Measurements from ENCODE around the gene JARID2.

JARID2 gene

GRCh38 chr6:15256538-15257271, 10.8 kb downstream of the JARID2 start:
- Histone ChIP-seq H3K9me3 (ENCODE audit: low read depth, low read length) (no peaks in the 10 kb centered on the region), H3K4me3 (peak overlapping the region; percentile 7; the same call in 1 of the 2 replicates), H3K27ac (no peak overlapping the region), H3K36me3 (ENCODE audit: insufficient read depth, low read length) (peaks cover 17% of the 10 kb centered on the region), H3K9ac (ENCODE audit: insufficient read length) (no peak overlapping the region)
- TF ChIP-seq EZH2 (IDR thresholded peaks at IDR 0.05) (no peak), FOXP2 (optimal IDR thresholded peaks at IDR 0.05; ENCODE audit: control extremely low read depth, extremely low read length, insufficient read depth) (no peak), POLR2AphosphoS5 (IDR thresholded peaks at IDR 0.05; ENCODE audit: borderline replicate concordance, low read depth, low read length) (no peak)
- no peak for DNase-seq (ENCODE audit: low read depth, low spot score)

GRCh38 chr6:15257357-15258132, 11.7 kb downstream of the JARID2 start:
- no peak for DNase-seq (ENCODE audit: low read depth, low spot score)
- TF ChIP-seq EZH2 (IDR thresholded peaks at IDR 0.05) (no peak), FOXP2 (optimal IDR thresholded peaks at IDR 0.05; ENCODE audit: control extremely low read depth, extremely low read length, insufficient read depth) (no peak), POLR2AphosphoS5 (IDR thresholded peaks at IDR 0.05; ENCODE audit: borderline replicate concordance, low read depth, low read length) (no peak)
- Histone ChIP-seq H3K9ac (ENCODE audit: insufficient read length) (no peak overlapping the region), H3K36me3 (ENCODE audit: insufficient read depth, low read length) (peaks cover 17% of the 10 kb centered on the region), H3K9me3 (ENCODE audit: low read depth, low read length) (no peaks in the 10 kb centered on the region), H3K27ac (no peak overlapping the region), H3K4me3 (no peak overlapping the region)

GRCh38 chr6:15259766-15260098, 13.9 kb downstream of the JARID2 start:
- DNase-seq (ENCODE audit: low read depth, low spot score): no peak
- TF ChIP-seq FOXP2 (optimal IDR thresholded peaks at IDR 0.05; ENCODE audit: control extremely low read depth, extremely low read length, insufficient read depth) (no peak), EZH2 (IDR thresholded peaks at IDR 0.05) (no peak), POLR2AphosphoS5 (IDR thresholded peaks at IDR 0.05; ENCODE audit: borderline replicate concordance, low read depth, low read length) (no peak)
- Histone ChIP-seq H3K9ac (ENCODE audit: insufficient read length) (no peak overlapping the region), H3K36me3 (ENCODE audit: insufficient read depth, low read length) (peaks cover 9% of the 10 kb centered on the region), H3K27ac (no peak overlapping the region), H3K9me3 (ENCODE audit: low read depth, low read length) (no peaks in the 10 kb centered on the region), H3K4me3 (no peak overlapping the region)

- Histone ChIP-seq H3K9ac (ENCODE audit: insufficient read length) (no peak overlapping the region), H3K9me3 (ENCODE audit: low read depth, low read length) (no peaks in the 10 kb centered on the region), H3K27ac (peak overlapping the region; percentile 20), H3K4me3 (no peak overlapping the region), H3K36me3 (ENCODE audit: insufficient read depth, low read length) (peaks cover 9% of the 10 kb centered on the region)
- TF ChIP-seq POLR2AphosphoS5 (IDR thresholded peaks at IDR 0.05; ENCODE audit: borderline replicate concordance, low read depth, low read length) (no peak), FOXP2 (optimal IDR thresholded peaks at IDR 0.05; ENCODE audit: control extremely low read depth, extremely low read length, insufficient read depth) (no peak), EZH2 (IDR thresholded peaks at IDR 0.05) (no peak)
- no peak for DNase-seq (ENCODE audit: low read depth, low spot score)
Observed at GRCh38 chr6:15260099-15260821, 14.4 kb downstream of the JARID2 start.

GRCh38 chr6:15263780-15264374, 18.0 kb downstream of the JARID2 start:
- no peak for DNase-seq (ENCODE audit: low read depth, low spot score)
- no peak for TF ChIP-seq EZH2 (IDR thresholded peaks at IDR 0.05)
- no peak for TF ChIP-seq FOXP2 (optimal IDR thresholded peaks at IDR 0.05; ENCODE audit: control extremely low read depth, extremely low read length, insufficient read depth)
- no peak for TF ChIP-seq POLR2AphosphoS5 (IDR thresholded peaks at IDR 0.05; ENCODE audit: borderline replicate concordance, low read depth, low read length)
- Histone ChIP-seq H3K36me3 (ENCODE audit: insufficient read depth, low read length) (no peaks in the 10 kb centered on the region), H3K4me3 (no peak overlapping the region), H3K9ac (ENCODE audit: insufficient read length) (no peak overlapping the region), H3K9me3 (ENCODE audit: low read depth, low read length) (no peaks in the 10 kb centered on the region), H3K27ac (no peak overlapping the region)

GRCh38 chr6:15264412-15264811, 18.5 kb downstream of the JARID2 start:
- H3K9ac ChIP-seq (ENCODE audit: insufficient read length): no peak overlapping the region
- H3K9me3 ChIP-seq (ENCODE audit: low read depth, low read length): no peaks in the 10 kb centered on the region
- no peak for DNase-seq (ENCODE audit: low read depth, low spot score)
- H3K36me3 ChIP-seq (ENCODE audit: insufficient read depth, low read length): no peaks in the 10 kb centered on the region
- H3K4me3 ChIP-seq: peak overlapping the region; percentile 24; the same call in 1 of the 2 replicates
- H3K27ac ChIP-seq: no peak overlapping the region
- TF ChIP-seq FOXP2 (optimal IDR thresholded peaks at IDR 0.05; ENCODE audit: control extremely low read depth, extremely low read length, insufficient read depth) (no peak), EZH2 (IDR thresholded peaks at IDR 0.05) (no peak), POLR2AphosphoS5 (IDR thresholded peaks at IDR 0.05; ENCODE audit: borderline replicate concordance, low read depth, low read length) (no peak)

GRCh38 chr6:15264902-15265761, 19.3 kb downstream of the JARID2 start:
- Histone ChIP-seq H3K9me3 (ENCODE audit: low read depth, low read length) (no peaks in the 10 kb centered on the region), H3K9ac (ENCODE audit: insufficient read length) (no peak overlapping the region), H3K27ac (no peak overlapping the region), H3K36me3 (ENCODE audit: insufficient read depth, low read length) (no peaks in the 10 kb centered on the region), H3K4me3 (peak overlapping the region; percentile 40; the same call in 1 of the 2 replicates)
- DNase-seq (ENCODE audit: low read depth, low spot score): no peak
- peak; percentile 23; the same call in 1 of the 2 replicates for TF ChIP-seq POLR2AphosphoS5 (IDR thresholded peaks at IDR 0.05; ENCODE audit: borderline replicate concordance, low read depth, low read length)
- peak; percentile 82 for TF ChIP-seq FOXP2 (optimal IDR thresholded peaks at IDR 0.05; ENCODE audit: control extremely low read depth, extremely low read length, insufficient read depth)
- TF ChIP-seq EZH2 (IDR thresholded peaks at IDR 0.05): no peak
